Vagina (tissue), 2 donors: ENCODE results near the gene ARHGAP10. TPM values are rescaled to one million over a fixed set of nuclear protein-coding genes. Genes with fewer than 3 reads are reported as not detected.

Experiments
- DNase-seq, 2 donors: peaks; one replicate each; pipeline ENCODE4 v3.0.0-alpha.2; 2017; ENCODE audit errors: extremely low spot score in 2 of 2
- H3K27ac ChIP-seq: fragments of 200-600 bp; sonication (generic); one replicate; pipeline ENCODE4 v1.5.1; 2019
- H3K27me3 ChIP-seq: fragments of 200-600 bp; sonication (generic); one replicate; pipeline ENCODE4 v1.5.1; 2019
- H3K36me3 ChIP-seq, 2 donors: fragments of 200-600 bp; sonication (generic); one replicate each; pipeline ENCODE4 v1.5.1; 2017 to 2019
- H3K4me1 ChIP-seq: fragments of 200-600 bp; sonication (generic); one replicate; pipeline ENCODE4 v1.5.1; 2019
- H3K4me3 ChIP-seq, 2 donors: fragments of 200-600 bp; sonication (generic); 1 replicate in 1 of 2; 2 replicates in 1 of 2; pipeline ENCODE4 v1.5.1; 2016 to 2019
- H3K9me3 ChIP-seq: fragments of 200-600 bp; sonication (generic); one replicate; pipeline ENCODE4 v1.5.1; 2019
- CTCF ChIP-seq, 3 experiments: fragments of 450-650 bp in 2 of 3; fragments of 200-600 bp in 1 of 3; sonication (generic) in 1 of 3; IDR thresholded peaks; one replicate each; pipeline ENCODE4 v1.5.1; 2017 to 2019; ENCODE audit warnings: antibody characterized with exemption in 3 of 3, mild to moderate bottlenecking in 2 of 3, moderate library complexity in 2 of 3
- POLR2A ChIP-seq, 2 donors: fragments of 450-650 bp; IDR thresholded peaks; one replicate each; pipeline ENCODE4 v1.6.1; 2017; ENCODE audit warnings: antibody characterized with exemption in 2 of 2, mild to moderate bottlenecking in 2 of 2, moderate library complexity in 2 of 2
- POLR2AphosphoS5 ChIP-seq, 2 donors: sonication (generic); formaldehyde crosslinking; IDR thresholded peaks; one replicate each; pipeline ENCODE4 v1.9.0; 2017; ENCODE audit warnings: antibody characterized with exemption in 2 of 2, mild to moderate bottlenecking in 2 of 2, low read depth in 1 of 2; ENCODE audit not compliant: insufficient read depth in 1 of 2
- intact Hi-C: fragments of 100-400 bp; cut with DNase I; formaldehyde crosslinking; loops from one replicate; pipeline ENCODE4 v1.15.1; 2023
- total RNA-seq: library from RNA; depleted of rRNA; stranded (reverse); fragments of >200 nt; gene quantifications from one replicate; pipeline ENCODE4 v1.2.3, GENCODE V29; 2016

ARHGAP10 gene
- total RNA-seq, 1 donor from 2014 or later, result 55.5 TPM

GRCh38 chr4:148027201-148027600, 295.3 kb downstream of the ARHGAP10 start:
- intact Hi-C loops, result no loop called here
- H3K27ac ChIP-seq, result no peak overlapping the region
- H3K9me3 ChIP-seq, result no peaks in the 10 kb centered on the region
- H3K4me1 ChIP-seq, result peaks cover 18% of the 10 kb centered on the region
- no peak overlapping the region for H3K4me3 ChIP-seq
- no peaks in the 10 kb centered on the region for H3K27me3 ChIP-seq
- TF ChIP-seq POLR2A (IDR thresholded peaks at IDR 0.05) (no peak), CTCF (IDR thresholded peaks at IDR 0.05) (no peak), POLR2AphosphoS5 (IDR thresholded peaks at IDR 0.05; ENCODE audit: insufficient read depth in 1 of 2, low read depth in 1 of 2) (no peak)
- DNase-seq, result no peak
- H3K36me3 ChIP-seq, result no peaks in the 10 kb centered on the region

GRCh38 chr4:148029781-148030180, 297.9 kb downstream of the ARHGAP10 start:
- TF ChIP-seq CTCF (IDR thresholded peaks at IDR 0.05), result no peak
- no peak for TF ChIP-seq POLR2AphosphoS5 (IDR thresholded peaks at IDR 0.05; ENCODE audit: insufficient read depth in 1 of 2, low read depth in 1 of 2)
- no peak for TF ChIP-seq POLR2A (IDR thresholded peaks at IDR 0.05)
- no peaks in the 10 kb centered on the region for H3K9me3 ChIP-seq
- no peaks in the 10 kb centered on the region for H3K36me3 ChIP-seq
- H3K27ac ChIP-seq, result no peak overlapping the region
- intact Hi-C loops, result no loop called here
- no peak for DNase-seq
- no peak overlapping the region for H3K4me3 ChIP-seq
- no peaks in the 10 kb centered on the region for H3K27me3 ChIP-seq
- peaks cover 22% of the 10 kb centered on the region for H3K4me1 ChIP-seq

- no peaks in the 10 kb centered on the region for H3K36me3 ChIP-seq
- intact Hi-C loops, result no loop called here
- H3K27ac ChIP-seq, result no peak overlapping the region
- TF ChIP-seq CTCF (IDR thresholded peaks at IDR 0.05), result no peak
- no peak for TF ChIP-seq POLR2AphosphoS5 (IDR thresholded peaks at IDR 0.05; ENCODE audit: insufficient read depth in 1 of 2, low read depth in 1 of 2)
- TF ChIP-seq POLR2A (IDR thresholded peaks at IDR 0.05), result no peak
- peaks cover 26% of the 10 kb centered on the region for H3K4me1 ChIP-seq
- H3K4me3 ChIP-seq, result no peak overlapping the region
- H3K9me3 ChIP-seq, result no peaks in the 10 kb centered on the region
- no peaks in the 10 kb centered on the region for H3K27me3 ChIP-seq
- no peak for DNase-seq
Measured at GRCh38 chr4:148030193-148030873, 298.4 kb downstream of the ARHGAP10 start.

GRCh38 chr4:148034813-148035212, 302.9 kb downstream of the ARHGAP10 start:
- no peak for DNase-seq
- Histone ChIP-seq H3K9me3 (no peaks in the 10 kb centered on the region), H3K27me3 (no peaks in the 10 kb centered on the region), H3K36me3 (no peaks in the 10 kb centered on the region), H3K4me1 (peaks cover 38% of the 10 kb centered on the region), H3K27ac (no peak overlapping the region), H3K4me3 (no peak overlapping the region)
- intact Hi-C loops, result no loop called here
- TF ChIP-seq POLR2A (IDR thresholded peaks at IDR 0.05), result no peak
- TF ChIP-seq CTCF (IDR thresholded peaks at IDR 0.05), result no peak
- TF ChIP-seq POLR2AphosphoS5 (IDR thresholded peaks at IDR 0.05; ENCODE audit: insufficient read depth in 1 of 2, low read depth in 1 of 2), result no peak

- Histone ChIP-seq H3K36me3 (no peaks in the 10 kb centered on the region), H3K4me1 (peaks cover 22% of the 10 kb centered on the region), H3K27ac (no peak overlapping the region), H3K4me3 (no peak overlapping the region), H3K27me3 (no peaks in the 10 kb centered on the region), H3K9me3 (no peaks in the 10 kb centered on the region)
- intact Hi-C loops, result no loop called here
- TF ChIP-seq POLR2AphosphoS5 (IDR thresholded peaks at IDR 0.05; ENCODE audit: insufficient read depth in 1 of 2, low read depth in 1 of 2), result no peak
- no peak for TF ChIP-seq POLR2A (IDR thresholded peaks at IDR 0.05)
- no peak for TF ChIP-seq CTCF (IDR thresholded peaks at IDR 0.05)
- DNase-seq, result no peak
Measured at GRCh38 chr4:148041606-148042329, 309.9 kb downstream of the ARHGAP10 start.
